Suprapubic skin (tissue), 4 donors: ENCODE results near the gene BNIP1. TPM values are rescaled to one million over a fixed set of nuclear protein-coding genes. Genes with fewer than 3 reads are reported as not detected.

ENCODE experiments used
- DNase-seq, 2 donors: peaks; one replicate each; pipeline ENCODE4 v3.0.0-alpha.2; 2019; ENCODE audit warnings: low spot score in 2 of 2
- H3K27ac ChIP-seq: fragments of 200-600 bp; sonication (generic); one replicate; pipeline ENCODE4 v1.5.1; 2019
- H3K27me3 ChIP-seq: fragments of 200-600 bp; sonication (generic); one replicate; pipeline ENCODE4 v1.5.1; 2019
- H3K36me3 ChIP-seq: fragments of 200-600 bp; sonication (generic); one replicate; pipeline ENCODE4 v1.5.1; 2019
- H3K4me1 ChIP-seq: fragments of 200-600 bp; sonication (generic); one replicate; pipeline ENCODE4 v1.5.1; 2019
- H3K4me3 ChIP-seq: fragments of 200-600 bp; sonication (generic); one replicate; pipeline ENCODE4 v1.5.1; 2019; ENCODE audit warnings: mild to moderate bottlenecking
- H3K9me3 ChIP-seq: fragments of 200-600 bp; sonication (generic); one replicate; pipeline ENCODE4 v1.5.1; 2019
- EP300 ChIP-seq: sonication (generic); formaldehyde crosslinking; IDR thresholded peaks from one replicate; pipeline ENCODE4 v1.6.1; 2017; ENCODE audit warnings: antibody characterized with exemption
- POLR2A ChIP-seq, 2 donors: fragments of 450-650 bp; IDR thresholded peaks; one replicate each; pipeline ENCODE4 v1.6.1; 2017; ENCODE audit warnings: antibody characterized with exemption in 2 of 2, mild to moderate bottlenecking in 2 of 2, moderate library complexity in 2 of 2
- POLR2AphosphoS5 ChIP-seq, 3 donors: sonication (generic); formaldehyde crosslinking; IDR thresholded peaks; one replicate each; pipeline ENCODE4 v1.6.1; 2017; ENCODE audit warnings: antibody characterized with exemption in 3 of 3
- WGBS: methylation state at CpG from one replicate; pipeline ENCODE4 v1.1.5; 2018; 5-methylcytosine and 5-hydroxymethylcytosine counted together
- total RNA-seq, 4 donors: library from RNA; depleted of rRNA; stranded (reverse); fragments of >200 nt; gene quantifications; one replicate each; pipeline ENCODE4 v1.1.0, GENCODE V29; 2016
- TF ChIP-seq, protein P1 (sequence below), 2 donors: fragments of 200-600 bp in 1 of 2; fragments of 450-650 bp in 1 of 2; sonication (generic) in 1 of 2; IDR thresholded peaks; one replicate each; pipeline ENCODE4 v1.5.1; 2016 to 2019; ENCODE audit warnings: antibody characterized with exemption in 2 of 2, mild to moderate bottlenecking in 1 of 2, moderate library complexity in 1 of 2

The BNIP1 gene
- total RNA-seq, 4 donors from 2014 or later, result 7.1 to 16.5 (median 9.2) TPM

- TF ChIP-seq POLR2A (IDR thresholded peaks at IDR 0.05) (no peak), POLR2AphosphoS5 (IDR thresholded peaks at IDR 0.05) (no peak), EP300 (no peak)
- TF ChIP-seq, protein P1, sequence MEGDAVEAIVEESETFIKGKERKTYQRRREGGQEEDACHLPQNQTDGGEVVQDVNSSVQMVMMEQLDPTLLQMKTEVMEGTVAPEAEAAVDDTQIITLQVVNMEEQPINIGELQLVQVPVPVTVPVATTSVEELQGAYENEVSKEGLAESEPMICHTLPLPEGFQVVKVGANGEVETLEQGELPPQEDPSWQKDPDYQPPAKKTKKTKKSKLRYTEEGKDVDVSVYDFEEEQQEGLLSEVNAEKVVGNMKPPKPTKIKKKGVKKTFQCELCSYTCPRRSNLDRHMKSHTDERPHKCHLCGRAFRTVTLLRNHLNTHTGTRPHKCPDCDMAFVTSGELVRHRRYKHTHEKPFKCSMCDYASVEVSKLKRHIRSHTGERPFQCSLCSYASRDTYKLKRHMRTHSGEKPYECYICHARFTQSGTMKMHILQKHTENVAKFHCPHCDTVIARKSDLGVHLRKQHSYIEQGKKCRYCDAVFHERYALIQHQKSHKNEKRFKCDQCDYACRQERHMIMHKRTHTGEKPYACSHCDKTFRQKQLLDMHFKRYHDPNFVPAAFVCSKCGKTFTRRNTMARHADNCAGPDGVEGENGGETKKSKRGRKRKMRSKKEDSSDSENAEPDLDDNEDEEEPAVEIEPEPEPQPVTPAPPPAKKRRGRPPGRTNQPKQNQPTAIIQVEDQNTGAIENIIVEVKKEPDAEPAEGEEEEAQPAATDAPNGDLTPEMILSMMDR (IDR thresholded peaks at IDR 0.05), result no peak
- no peaks in the 10 kb centered on the region for H3K27me3 ChIP-seq
- no peaks in the 10 kb centered on the region for H3K36me3 ChIP-seq
- no peak overlapping the region for H3K27ac ChIP-seq
- no peaks in the 10 kb centered on the region for H3K4me1 ChIP-seq
- WGBS, result 79% methylated on average over 6 of the region's 6 CpGs
- no peaks in the 10 kb centered on the region for H3K9me3 ChIP-seq
- H3K4me3 ChIP-seq, result no peak overlapping the region
- no peak for DNase-seq
These were observed 67.0 kb downstream of the BNIP1 start for GRCh38 chr5:173211284-173211683.

DNA sequence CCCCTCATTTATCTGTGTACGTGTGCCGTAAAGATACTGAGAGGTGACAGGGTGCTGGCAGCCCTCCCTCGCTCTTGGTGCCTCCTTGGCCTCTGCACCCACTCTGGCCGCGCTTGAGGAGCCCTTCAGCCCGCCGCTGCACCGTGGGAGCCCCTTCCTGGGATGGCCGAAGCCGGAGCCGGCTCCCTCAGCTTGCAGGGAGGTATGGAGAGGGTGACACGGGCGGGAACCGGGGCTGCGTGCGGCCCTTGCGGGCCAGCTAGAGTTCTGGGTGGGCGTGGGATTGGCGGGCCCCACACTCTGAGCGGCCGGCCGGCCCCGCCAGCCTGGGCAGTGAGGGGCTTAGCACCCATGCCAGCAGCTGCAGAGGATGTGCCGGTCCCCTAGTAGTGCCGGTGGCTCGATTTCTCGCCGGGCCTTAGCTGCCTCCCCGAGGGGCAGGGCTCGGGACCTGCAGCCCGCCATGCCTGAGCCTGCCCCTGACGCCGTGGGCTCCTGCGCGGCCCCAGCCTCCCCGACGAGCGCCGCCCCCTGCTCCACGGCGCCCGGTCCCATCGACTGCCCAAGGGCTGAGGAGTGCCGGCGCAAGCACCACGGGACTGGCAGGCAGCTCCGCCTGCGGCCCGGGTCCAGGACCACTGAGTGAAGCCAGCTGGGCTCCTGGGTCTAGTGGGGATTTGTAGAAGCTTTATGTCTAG, 69.1 kb downstream of the BNIP1 start:
- H3K4me1 ChIP-seq, result no peaks in the 10 kb centered on the region
- DNase-seq, result no peak
- 95% methylated on average over 14 of the region's 49 CpGs for WGBS
- no peaks in the 10 kb centered on the region for H3K36me3 ChIP-seq
- no peaks in the 10 kb centered on the region for H3K9me3 ChIP-seq
- H3K27ac ChIP-seq, result no peak overlapping the region
- H3K4me3 ChIP-seq, result no peak overlapping the region
- TF ChIP-seq EP300 (no peak), POLR2AphosphoS5 (IDR thresholded peaks at IDR 0.05) (no peak), POLR2A (IDR thresholded peaks at IDR 0.05) (no peak)
- TF ChIP-seq, protein P1 (IDR thresholded peaks at IDR 0.05), result no peak
- H3K27me3 ChIP-seq, result no peaks in the 10 kb centered on the region

Other genes with a start within 250 kb of the BNIP1 start
- 10 to 100 TPM; 14.2 to 30.7 (median 21.9) TPM for gene RPL26L1, start 185.1 kb upstream of the BNIP1 start, total RNA-seq
- 10 to 100 TPM; 73.7 to 91.3 (median 82.1) TPM for gene ATP6V0E1, start 160.8 kb upstream of the BNIP1 start, total RNA-seq
- gene CREBRF, start 88.2 kb upstream of the BNIP1 start, total RNA-seq, result 10 to 100 TPM; 21.8 to 65.5 (median 28.5) TPM
- not detected for gene NKX2-5, start 90.7 kb downstream of the BNIP1 start, total RNA-seq
- gene STC2, start 183.9 kb downstream of the BNIP1 start, total RNA-seq, result 1 to 10 TPM in 3 of 4 donors, under 1 TPM in 1; 0.72 to 7.6 (median 5.7) TPM